ENCODE measurements around the gene PARD3. TPM values are rescaled to one million over a fixed set of nuclear protein-coding genes. Genes with fewer than 3 reads are reported as not detected.

Gene PARD3
- total RNA-seq, 1 experiment from 2014 or later: 51.8 TPM

DNA sequence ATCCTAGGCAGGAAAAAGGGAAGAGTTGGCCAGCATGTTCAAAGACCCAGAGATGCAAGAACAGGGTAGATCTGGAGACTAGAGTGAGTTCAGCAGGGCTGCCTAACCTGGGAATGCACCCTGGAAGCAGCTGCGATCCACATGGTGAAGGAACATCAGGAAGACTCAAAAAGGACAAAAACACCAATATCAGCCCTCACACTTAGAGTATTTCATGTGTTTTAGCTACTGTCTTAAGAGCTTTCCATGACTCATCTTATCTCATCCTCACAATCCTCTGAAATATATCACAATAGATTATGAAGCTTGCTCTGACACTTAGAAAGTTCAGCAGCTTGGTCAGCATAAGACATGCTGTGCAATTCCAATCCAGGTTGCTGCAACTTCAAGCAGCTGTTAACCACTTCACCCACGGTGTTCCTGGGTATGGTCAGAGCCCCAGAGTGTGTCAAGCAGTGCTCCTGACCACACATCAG, 380.9 kb downstream of the PARD3 start (continued):
- TF ChIP-seq, protein P1, sequence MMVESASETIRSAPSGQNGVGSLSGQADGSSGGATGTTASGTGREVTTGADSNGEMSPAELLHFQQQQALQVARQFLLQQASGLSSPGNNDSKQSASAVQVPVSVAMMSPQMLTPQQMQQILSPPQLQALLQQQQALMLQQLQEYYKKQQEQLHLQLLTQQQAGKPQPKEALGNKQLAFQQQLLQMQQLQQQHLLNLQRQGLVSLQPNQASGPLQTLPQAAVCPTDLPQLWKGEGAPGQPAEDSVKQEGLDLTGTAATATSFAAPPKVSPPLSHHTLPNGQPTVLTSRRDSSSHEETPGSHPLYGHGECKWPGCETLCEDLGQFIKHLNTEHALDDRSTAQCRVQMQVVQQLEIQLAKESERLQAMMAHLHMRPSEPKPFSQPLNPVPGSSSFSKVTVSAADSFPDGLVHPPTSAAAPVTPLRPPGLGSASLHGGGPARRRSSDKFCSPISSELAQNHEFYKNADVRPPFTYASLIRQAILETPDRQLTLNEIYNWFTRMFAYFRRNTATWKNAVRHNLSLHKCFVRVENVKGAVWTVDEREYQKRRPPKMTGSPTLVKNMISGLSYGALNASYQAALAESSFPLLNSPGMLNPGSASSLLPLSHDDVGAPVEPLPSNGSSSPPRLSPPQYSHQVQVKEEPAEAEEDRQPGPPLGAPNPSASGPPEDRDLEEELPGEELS (CRISPR knock-in tag; IDR thresholded peaks at IDR 0.05): no peak
- TF ChIP-seq ZBTB21 (CRISPR knock-in tag; IDR thresholded peaks at IDR 0.05; ENCODE audit: borderline replicate concordance): no peak
- TF ChIP-seq, protein P2, sequence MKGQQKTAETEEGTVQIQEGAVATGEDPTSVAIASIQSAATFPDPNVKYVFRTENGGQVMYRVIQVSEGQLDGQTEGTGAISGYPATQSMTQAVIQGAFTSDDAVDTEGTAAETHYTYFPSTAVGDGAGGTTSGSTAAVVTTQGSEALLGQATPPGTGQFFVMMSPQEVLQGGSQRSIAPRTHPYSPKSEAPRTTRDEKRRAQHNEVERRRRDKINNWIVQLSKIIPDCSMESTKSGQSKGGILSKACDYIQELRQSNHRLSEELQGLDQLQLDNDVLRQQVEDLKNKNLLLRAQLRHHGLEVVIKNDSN (CRISPR knock-in tag; IDR thresholded peaks at IDR 0.05): no peak
- TF ChIP-seq, protein P3, sequence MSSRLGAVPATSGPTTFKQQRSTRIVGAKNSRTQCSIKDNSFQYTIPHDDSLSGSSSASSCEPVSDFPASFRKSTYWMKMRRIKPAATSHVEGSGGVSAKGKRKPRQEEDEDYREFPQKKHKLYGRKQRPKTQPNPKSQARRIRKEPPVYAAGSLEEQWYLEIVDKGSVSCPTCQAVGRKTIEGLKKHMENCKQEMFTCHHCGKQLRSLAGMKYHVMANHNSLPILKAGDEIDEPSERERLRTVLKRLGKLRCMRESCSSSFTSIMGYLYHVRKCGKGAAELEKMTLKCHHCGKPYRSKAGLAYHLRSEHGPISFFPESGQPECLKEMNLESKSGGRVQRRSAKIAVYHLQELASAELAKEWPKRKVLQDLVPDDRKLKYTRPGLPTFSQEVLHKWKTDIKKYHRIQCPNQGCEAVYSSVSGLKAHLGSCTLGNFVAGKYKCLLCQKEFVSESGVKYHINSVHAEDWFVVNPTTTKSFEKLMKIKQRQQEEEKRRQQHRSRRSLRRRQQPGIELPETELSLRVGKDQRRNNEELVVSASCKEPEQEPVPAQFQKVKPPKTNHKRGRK (CRISPR knock-in tag; IDR thresholded peaks at IDR 0.05; ENCODE audit: borderline replicate concordance): no peak
- TF ChIP-seq NR2C2 (CRISPR knock-in tag; IDR thresholded peaks at IDR 0.05): no peak

DNA sequence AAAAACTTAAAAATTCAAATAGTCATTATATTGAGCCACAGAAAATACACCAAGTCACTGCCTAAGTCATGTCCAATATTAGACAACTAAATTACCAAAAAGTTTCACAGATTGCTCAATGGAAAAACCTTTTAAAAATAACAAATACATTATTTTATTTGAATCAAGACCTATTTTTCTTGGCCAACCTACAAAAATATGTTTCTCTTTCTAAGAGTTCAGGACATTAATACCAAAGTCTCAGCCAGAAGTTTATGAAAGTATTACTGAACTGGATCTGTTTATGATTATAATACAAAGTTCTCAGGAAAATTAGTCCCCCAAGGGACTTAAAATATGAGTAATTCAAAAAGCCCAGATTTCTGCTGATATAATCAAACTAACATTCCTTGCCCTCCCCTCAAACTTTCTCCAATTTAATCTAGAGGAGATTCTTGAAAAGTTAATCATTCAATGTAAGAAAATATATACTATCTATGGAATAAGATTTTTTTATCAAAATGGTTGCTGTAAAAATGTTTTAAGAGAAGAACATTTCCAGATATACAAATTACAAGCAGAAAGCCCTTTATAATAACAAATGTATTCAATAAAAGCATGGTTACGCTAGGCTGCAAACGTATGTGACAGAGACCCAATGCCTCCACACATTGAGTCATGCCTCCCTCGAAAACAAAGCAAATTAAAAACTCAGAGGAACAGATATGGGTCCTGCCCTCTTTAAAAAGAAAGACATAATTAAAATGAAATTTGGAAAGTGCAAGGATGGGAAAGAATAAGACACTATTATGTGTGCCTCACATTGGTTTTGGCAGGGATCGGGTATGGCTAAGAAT, 381.6 kb downstream of the PARD3 start:
- DNase-seq (ENCODE audit: low spot score): no peak
- POLR2A ChIA-PET: no interaction called here
- ATAC-seq: no peak

DNA sequence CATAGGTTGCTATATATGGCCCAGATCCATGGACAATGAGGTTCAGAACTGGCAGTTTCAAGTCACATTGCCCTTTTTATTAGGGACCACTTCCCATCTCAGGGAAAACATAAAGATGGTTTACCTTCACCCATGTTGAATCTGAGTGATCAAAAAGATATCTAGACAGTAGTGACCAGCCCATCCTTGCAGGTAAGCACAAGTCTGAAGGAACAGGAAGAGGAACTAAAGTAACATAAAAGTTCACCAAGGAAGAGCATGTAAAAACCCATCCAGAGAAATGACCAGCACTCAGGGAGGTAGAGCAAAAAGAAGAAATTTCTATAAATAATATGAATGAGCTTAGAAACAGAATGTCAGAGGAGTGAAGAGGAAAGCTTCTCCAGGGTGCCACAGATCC, 382.5 kb downstream of the PARD3 start:
- peaks cover 59% of the 10 kb centered on the region for H3K4me1 Mint-ChIP-seq
- ChIA-PET CTCF (no interaction called here), POLR2A (no interaction called here)
- no peak for TF ChIP-seq GABPB1 (CRISPR knock-in tag; IDR thresholded peaks at IDR 0.05)
- no peak for TF ChIP-seq SP1 (CRISPR knock-in tag; conservative IDR thresholded peaks at IDR 0.05)
- TF ChIP-seq, protein P4, sequence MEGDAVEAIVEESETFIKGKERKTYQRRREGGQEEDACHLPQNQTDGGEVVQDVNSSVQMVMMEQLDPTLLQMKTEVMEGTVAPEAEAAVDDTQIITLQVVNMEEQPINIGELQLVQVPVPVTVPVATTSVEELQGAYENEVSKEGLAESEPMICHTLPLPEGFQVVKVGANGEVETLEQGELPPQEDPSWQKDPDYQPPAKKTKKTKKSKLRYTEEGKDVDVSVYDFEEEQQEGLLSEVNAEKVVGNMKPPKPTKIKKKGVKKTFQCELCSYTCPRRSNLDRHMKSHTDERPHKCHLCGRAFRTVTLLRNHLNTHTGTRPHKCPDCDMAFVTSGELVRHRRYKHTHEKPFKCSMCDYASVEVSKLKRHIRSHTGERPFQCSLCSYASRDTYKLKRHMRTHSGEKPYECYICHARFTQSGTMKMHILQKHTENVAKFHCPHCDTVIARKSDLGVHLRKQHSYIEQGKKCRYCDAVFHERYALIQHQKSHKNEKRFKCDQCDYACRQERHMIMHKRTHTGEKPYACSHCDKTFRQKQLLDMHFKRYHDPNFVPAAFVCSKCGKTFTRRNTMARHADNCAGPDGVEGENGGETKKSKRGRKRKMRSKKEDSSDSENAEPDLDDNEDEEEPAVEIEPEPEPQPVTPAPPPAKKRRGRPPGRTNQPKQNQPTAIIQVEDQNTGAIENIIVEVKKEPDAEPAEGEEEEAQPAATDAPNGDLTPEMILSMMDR (IDR thresholded peaks at IDR 0.05): no peak
- TF ChIP-seq ELF4 (CRISPR knock-in tag; IDR thresholded peaks at IDR 0.05; ENCODE audit: low read depth): no peak
- TF ChIP-seq JAZF1 (CRISPR knock-in tag; IDR thresholded peaks at IDR 0.05): no peak
- no peak for TF ChIP-seq SOX15 (CRISPR knock-in tag; IDR thresholded peaks at IDR 0.05)
- H3K4me3 Mint-ChIP-seq: no peak overlapping the region
- DNase-seq (ENCODE audit: low spot score) (no peak), ATAC-seq (no peak)
- no peaks in the 10 kb centered on the region for H3K27me3 Mint-ChIP-seq (ENCODE audit: low read depth)
- H3K36me3 Mint-ChIP-seq: no peaks in the 10 kb centered on the region; the same call in 1 of the 2 replicates
- no peaks in the 10 kb centered on the region for H3K9me3 Mint-ChIP-seq
- H3K27ac Mint-ChIP-seq: no peak overlapping the region

More for the DNA sequence above, 381.6 kb downstream of the PARD3 start:
- H3K36me3 Mint-ChIP-seq: no peaks in the 10 kb centered on the region; the same call in 1 of the 2 replicates
- H3K9me3 Mint-ChIP-seq: no peaks in the 10 kb centered on the region
- peaks cover 59% of the 10 kb centered on the region for H3K4me1 Mint-ChIP-seq
- TF ChIP-seq, protein P5, sequence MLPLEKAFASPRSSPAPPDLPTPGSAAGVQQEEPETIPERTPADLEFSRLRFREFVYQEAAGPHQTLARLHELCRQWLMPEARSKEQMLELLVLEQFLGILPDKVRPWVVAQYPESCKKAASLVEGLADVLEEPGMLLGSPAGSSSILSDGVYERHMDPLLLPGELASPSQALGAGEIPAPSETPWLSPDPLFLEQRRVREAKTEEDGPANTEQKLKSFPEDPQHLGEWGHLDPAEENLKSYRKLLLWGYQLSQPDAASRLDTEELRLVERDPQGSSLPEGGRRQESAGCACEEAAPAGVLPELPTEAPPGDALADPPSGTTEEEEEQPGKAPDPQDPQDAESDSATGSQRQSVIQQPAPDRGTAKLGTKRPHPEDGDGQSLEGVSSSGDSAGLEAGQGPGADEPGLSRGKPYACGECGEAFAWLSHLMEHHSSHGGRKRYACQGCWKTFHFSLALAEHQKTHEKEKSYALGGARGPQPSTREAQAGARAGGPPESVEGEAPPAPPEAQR (CRISPR knock-in tag; IDR thresholded peaks at IDR 0.05): no peak
- TF ChIP-seq JAZF1 (CRISPR knock-in tag; IDR thresholded peaks at IDR 0.05): no peak
- TF ChIP-seq MYBL2 (CRISPR knock-in tag; IDR thresholded peaks at IDR 0.05): no peak
- H3K4me3 Mint-ChIP-seq: no peak overlapping the region
- peak overlapping the region; percentile 29 for H3K27ac Mint-ChIP-seq
- CTCF ChIA-PET: interaction anchor here (1.2 kb wide), 1 partner anchor 205 kb away, joined by 4 read pairs; no protein-coding TSS in a partner anchor
- H3K27me3 Mint-ChIP-seq (ENCODE audit: low read depth): no peaks in the 10 kb centered on the region
